ENCODE data around the gene TOMM40. TPM values are rescaled to one million over a fixed set of nuclear protein-coding genes. Genes with fewer than 3 reads are reported as not detected.

Gene TOMM40
- total RNA-seq, 1 donor from 2014 or later, result 107 TPM

DNA sequence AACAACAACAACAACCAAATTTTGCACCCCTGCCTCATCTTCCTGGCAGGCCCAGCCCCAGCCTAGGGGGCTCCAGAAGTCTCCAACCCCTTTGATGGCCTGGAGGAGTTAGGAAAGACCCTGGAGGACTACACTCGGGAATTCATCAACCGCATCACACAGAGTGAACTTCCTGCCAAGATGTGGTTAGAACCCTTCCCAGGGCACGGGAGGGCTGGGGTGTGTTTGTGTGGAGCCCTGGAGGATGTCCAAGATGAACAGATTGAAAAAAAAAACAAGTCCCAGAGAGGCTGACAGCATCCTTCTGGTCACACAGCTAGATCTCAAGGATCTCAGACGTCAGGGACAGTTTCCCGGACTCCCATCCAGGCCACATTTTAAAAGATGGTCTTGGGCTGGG lies 36.7 kb downstream of the TOMM40 start:
- Mint-ChIP-seq H3K27me3 (ENCODE audit: low read depth, unreplicated experiment) (peaks cover 28% of the 10 kb centered on the region), H3K27ac (ENCODE audit: unreplicated experiment) (no peak overlapping the region), H3K4me3 (ENCODE audit: unreplicated experiment) (no peak overlapping the region), H3K4me1 (ENCODE audit: low read depth, unreplicated experiment) (no peaks in the 10 kb centered on the region), H3K9me3 (ENCODE audit: unreplicated experiment) (peaks cover 2% of the 10 kb centered on the region), H3K36me3 (ENCODE audit: low read depth, unreplicated experiment) (no peaks in the 10 kb centered on the region)
- H3K36me3 ChIP-seq (ENCODE audit: insufficient read depth, low read length), result no peaks in the 10 kb centered on the region
- H3K9ac ChIP-seq (ENCODE audit: low read length), result no peak overlapping the region
- DNase-seq (ENCODE audit: low read depth) (peak; percentile 29), FAIRE-seq (no peak)
- H3K4me2 ChIP-seq (ENCODE audit: low read length), result peak overlapping the region; percentile 78
- TF ChIP-seq, protein P1, sequence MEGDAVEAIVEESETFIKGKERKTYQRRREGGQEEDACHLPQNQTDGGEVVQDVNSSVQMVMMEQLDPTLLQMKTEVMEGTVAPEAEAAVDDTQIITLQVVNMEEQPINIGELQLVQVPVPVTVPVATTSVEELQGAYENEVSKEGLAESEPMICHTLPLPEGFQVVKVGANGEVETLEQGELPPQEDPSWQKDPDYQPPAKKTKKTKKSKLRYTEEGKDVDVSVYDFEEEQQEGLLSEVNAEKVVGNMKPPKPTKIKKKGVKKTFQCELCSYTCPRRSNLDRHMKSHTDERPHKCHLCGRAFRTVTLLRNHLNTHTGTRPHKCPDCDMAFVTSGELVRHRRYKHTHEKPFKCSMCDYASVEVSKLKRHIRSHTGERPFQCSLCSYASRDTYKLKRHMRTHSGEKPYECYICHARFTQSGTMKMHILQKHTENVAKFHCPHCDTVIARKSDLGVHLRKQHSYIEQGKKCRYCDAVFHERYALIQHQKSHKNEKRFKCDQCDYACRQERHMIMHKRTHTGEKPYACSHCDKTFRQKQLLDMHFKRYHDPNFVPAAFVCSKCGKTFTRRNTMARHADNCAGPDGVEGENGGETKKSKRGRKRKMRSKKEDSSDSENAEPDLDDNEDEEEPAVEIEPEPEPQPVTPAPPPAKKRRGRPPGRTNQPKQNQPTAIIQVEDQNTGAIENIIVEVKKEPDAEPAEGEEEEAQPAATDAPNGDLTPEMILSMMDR (IDR thresholded peaks at IDR 0.05; ENCODE audit: insufficient read depth, low read depth, low read length), result no peak
- no peak for TF ChIP-seq EZH2 (IDR thresholded peaks at IDR 0.05; ENCODE audit: insufficient read depth, low read length)
- no peaks in the 10 kb centered on the region for H3K4me1 ChIP-seq (ENCODE audit: insufficient read depth, low read length)
- no peaks in the 10 kb centered on the region for H3K9me3 ChIP-seq (ENCODE audit: insufficient read depth, low read depth, low read length)
- H4K20me1 ChIP-seq (ENCODE audit: insufficient read depth, low read length), result no peaks in the 10 kb centered on the region
- no peak overlapping the region for H3K27ac ChIP-seq (ENCODE audit: low read depth, low read length)
- H3K79me2 ChIP-seq (ENCODE audit: insufficient read depth, low read length), result no peaks in the 10 kb centered on the region
- H3K27me3 ChIP-seq (ENCODE audit: insufficient read depth, low read length), result no peaks in the 10 kb centered on the region
- no peak overlapping the region for H2AFZ ChIP-seq (ENCODE audit: low read depth, low read length)
- no peak overlapping the region for H3K4me3 ChIP-seq (ENCODE audit: insufficient read depth, low read depth, low read length)

DNA sequence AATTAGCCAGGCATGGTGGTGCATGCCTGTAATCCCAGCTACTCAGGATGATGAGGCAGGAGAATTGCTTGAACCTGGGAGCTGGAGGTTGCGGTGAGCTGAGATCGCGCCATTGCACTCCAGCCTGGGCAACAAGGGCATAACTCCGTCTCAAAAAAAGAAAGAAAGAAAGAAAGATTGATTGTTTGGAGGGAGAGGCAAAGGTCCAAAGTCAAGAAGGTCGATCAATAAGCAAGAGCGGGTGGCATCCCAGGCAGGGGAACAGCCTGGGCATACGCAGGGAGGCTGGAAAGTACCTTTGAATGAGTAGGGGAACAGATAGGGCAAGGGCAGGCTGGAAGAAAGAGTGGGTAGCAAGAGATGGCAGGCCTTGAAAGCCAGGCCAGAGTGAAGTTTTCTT lies 39.0 kb downstream of the TOMM40 start:
- H3K4me3 ChIP-seq (ENCODE audit: insufficient read depth, low read depth, low read length), result no peak overlapping the region
- no peak for TF ChIP-seq EZH2 (IDR thresholded peaks at IDR 0.05; ENCODE audit: insufficient read depth, low read length)
- TF ChIP-seq, protein P1 (IDR thresholded peaks at IDR 0.05; ENCODE audit: insufficient read depth, low read depth, low read length), result no peak
- no peak for DNase-seq (ENCODE audit: low read depth)
- H3K4me3 Mint-ChIP-seq (ENCODE audit: unreplicated experiment), result no peak overlapping the region
- H2AFZ ChIP-seq (ENCODE audit: low read depth, low read length), result no peak overlapping the region
- H3K36me3 Mint-ChIP-seq (ENCODE audit: low read depth, unreplicated experiment), result no peaks in the 10 kb centered on the region
- no peaks in the 10 kb centered on the region for H4K20me1 ChIP-seq (ENCODE audit: insufficient read depth, low read length)
- no peaks in the 10 kb centered on the region for H3K4me1 ChIP-seq (ENCODE audit: insufficient read depth, low read length)
- FAIRE-seq, result no peak
- no peaks in the 10 kb centered on the region for H3K36me3 ChIP-seq (ENCODE audit: insufficient read depth, low read length)
- H3K4me2 ChIP-seq (ENCODE audit: low read length), result no peak overlapping the region
- no peaks in the 10 kb centered on the region for H3K27me3 ChIP-seq (ENCODE audit: insufficient read depth, low read length)
- no peak overlapping the region for H3K9ac ChIP-seq (ENCODE audit: low read length)
- no peaks in the 10 kb centered on the region for H3K4me1 Mint-ChIP-seq (ENCODE audit: low read depth, unreplicated experiment)
- peaks cover 2% of the 10 kb centered on the region for H3K9me3 Mint-ChIP-seq (ENCODE audit: unreplicated experiment)
- no peaks in the 10 kb centered on the region for H3K79me2 ChIP-seq (ENCODE audit: insufficient read depth, low read length)
- H3K9me3 ChIP-seq (ENCODE audit: insufficient read depth, low read depth, low read length), result no peaks in the 10 kb centered on the region
- no peak overlapping the region for H3K27ac ChIP-seq (ENCODE audit: low read depth, low read length)
- H3K27me3 Mint-ChIP-seq (ENCODE audit: low read depth, unreplicated experiment), result peaks cover 34% of the 10 kb centered on the region
- H3K27ac Mint-ChIP-seq (ENCODE audit: unreplicated experiment), result no peak overlapping the region

GRCh38 chr19:44931541-44931940 lies 40.5 kb downstream of the TOMM40 start:
- no peak overlapping the region for H3K4me3 Mint-ChIP-seq (ENCODE audit: unreplicated experiment)
- Histone ChIP-seq H3K79me2 (ENCODE audit: insufficient read depth, low read length) (no peaks in the 10 kb centered on the region), H3K9me3 (ENCODE audit: insufficient read depth, low read depth, low read length) (no peaks in the 10 kb centered on the region), H3K4me2 (ENCODE audit: low read length) (no peak overlapping the region), H3K4me3 (ENCODE audit: insufficient read depth, low read depth, low read length) (no peak overlapping the region), H3K27me3 (ENCODE audit: insufficient read depth, low read length) (no peaks in the 10 kb centered on the region), H3K27ac (ENCODE audit: low read depth, low read length) (no peak overlapping the region), H2AFZ (ENCODE audit: low read depth, low read length) (no peak overlapping the region), H3K36me3 (ENCODE audit: insufficient read depth, low read length) (no peaks in the 10 kb centered on the region), H3K4me1 (ENCODE audit: insufficient read depth, low read length) (no peaks in the 10 kb centered on the region), H3K9ac (ENCODE audit: low read length) (no peak overlapping the region), H4K20me1 (ENCODE audit: insufficient read depth, low read length) (no peaks in the 10 kb centered on the region)
- peaks cover 21% of the 10 kb centered on the region for H3K27me3 Mint-ChIP-seq (ENCODE audit: low read depth, unreplicated experiment)
- no peaks in the 10 kb centered on the region for H3K4me1 Mint-ChIP-seq (ENCODE audit: low read depth, unreplicated experiment)
- FAIRE-seq (no peak), DNase-seq (ENCODE audit: low read depth) (no peak)
- H3K9me3 Mint-ChIP-seq (ENCODE audit: unreplicated experiment), result peaks cover 2% of the 10 kb centered on the region
- no peaks in the 10 kb centered on the region for H3K36me3 Mint-ChIP-seq (ENCODE audit: low read depth, unreplicated experiment)
- no peak overlapping the region for H3K27ac Mint-ChIP-seq (ENCODE audit: unreplicated experiment)
- TF ChIP-seq, protein P1 (IDR thresholded peaks at IDR 0.05; ENCODE audit: insufficient read depth, low read depth, low read length), result no peak
- TF ChIP-seq EZH2 (IDR thresholded peaks at IDR 0.05; ENCODE audit: insufficient read depth, low read length), result no peak

All from astrocyte (in vitro differentiated cells and primary cell).